Ishikawa (cell line): ENCODE results near the gene HAPLN2.

ENCODE experiments used
- CEBPB ChIP-seq: IDR thresholded peaks from 2 replicates; pipeline ENCODE4 v1.6.1; 2012
- CREB1 ChIP-seq: IDR thresholded peaks from 2 replicates; pipeline ENCODE4 v1.6.1; 2012; ENCODE audit warnings: low read depth
- EGR1 ChIP-seq: IDR thresholded peaks from 2 replicates; pipeline ENCODE4 v1.6.1; 2012
- EP300 ChIP-seq: IDR thresholded peaks from 2 replicates; pipeline ENCODE4 v1.6.1; 2012; ENCODE audit warnings: borderline replicate concordance
- FOXM1 ChIP-seq: IDR thresholded peaks from 2 replicates; pipeline ENCODE4 v1.6.1; 2012; ENCODE audit warnings: low read depth, borderline replicate concordance
- NFIC ChIP-seq: IDR thresholded peaks from 2 replicates; pipeline ENCODE4 v1.6.1; 2012
- RAD21 ChIP-seq: IDR thresholded peaks from 2 replicates; pipeline ENCODE4 v1.6.1; 2012; ENCODE audit warnings: low read depth
- TAF1 ChIP-seq: IDR thresholded peaks from 2 replicates; pipeline ENCODE4 v1.6.1; 2012; ENCODE audit warnings: low read depth, mild to moderate bottlenecking
- TCF12 ChIP-seq: IDR thresholded peaks from 2 replicates; pipeline ENCODE4 v1.6.1; 2012; ENCODE audit warnings: low read depth
- TEAD4 ChIP-seq: IDR thresholded peaks from 2 replicates; pipeline ENCODE4 v1.6.1; 2012
- USF1 ChIP-seq: IDR thresholded peaks from 2 replicates; pipeline ENCODE4 v1.6.1; 2012
- YY1 ChIP-seq: IDR thresholded peaks from 2 replicates; pipeline ENCODE4 v1.6.1; 2012; ENCODE audit warnings: low read depth
- ZBTB7A ChIP-seq: IDR thresholded peaks from 2 replicates; pipeline ENCODE4 v1.6.1; 2012; ENCODE audit warnings: low read depth
- TF ChIP-seq, protein P1 (sequence below): IDR thresholded peaks from 2 replicates; pipeline ENCODE4 v1.6.1; 2012
- TF ChIP-seq, protein P2 (sequence below): IDR thresholded peaks from 2 replicates; pipeline ENCODE4 v1.6.1; 2012; ENCODE audit warnings: low read depth, mild to moderate bottlenecking

Gene HAPLN2

GRCh38 chr1:156654700-156655099 is 35.5 kb downstream of the HAPLN2 start:
- TF ChIP-seq USF1 (no peak), TEAD4 (no peak), CEBPB (no peak), RAD21 (no peak), EP300 (no peak), TCF12 (no peak), NFIC (no peak), CREB1 (no peak), EGR1 (no peak), YY1 (no peak), FOXM1 (no peak)
- TF ChIP-seq, protein P1, sequence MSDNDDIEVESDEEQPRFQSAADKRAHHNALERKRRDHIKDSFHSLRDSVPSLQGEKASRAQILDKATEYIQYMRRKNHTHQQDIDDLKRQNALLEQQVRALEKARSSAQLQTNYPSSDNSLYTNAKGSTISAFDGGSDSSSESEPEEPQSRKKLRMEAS: no peak
- TF ChIP-seq, protein P2, sequence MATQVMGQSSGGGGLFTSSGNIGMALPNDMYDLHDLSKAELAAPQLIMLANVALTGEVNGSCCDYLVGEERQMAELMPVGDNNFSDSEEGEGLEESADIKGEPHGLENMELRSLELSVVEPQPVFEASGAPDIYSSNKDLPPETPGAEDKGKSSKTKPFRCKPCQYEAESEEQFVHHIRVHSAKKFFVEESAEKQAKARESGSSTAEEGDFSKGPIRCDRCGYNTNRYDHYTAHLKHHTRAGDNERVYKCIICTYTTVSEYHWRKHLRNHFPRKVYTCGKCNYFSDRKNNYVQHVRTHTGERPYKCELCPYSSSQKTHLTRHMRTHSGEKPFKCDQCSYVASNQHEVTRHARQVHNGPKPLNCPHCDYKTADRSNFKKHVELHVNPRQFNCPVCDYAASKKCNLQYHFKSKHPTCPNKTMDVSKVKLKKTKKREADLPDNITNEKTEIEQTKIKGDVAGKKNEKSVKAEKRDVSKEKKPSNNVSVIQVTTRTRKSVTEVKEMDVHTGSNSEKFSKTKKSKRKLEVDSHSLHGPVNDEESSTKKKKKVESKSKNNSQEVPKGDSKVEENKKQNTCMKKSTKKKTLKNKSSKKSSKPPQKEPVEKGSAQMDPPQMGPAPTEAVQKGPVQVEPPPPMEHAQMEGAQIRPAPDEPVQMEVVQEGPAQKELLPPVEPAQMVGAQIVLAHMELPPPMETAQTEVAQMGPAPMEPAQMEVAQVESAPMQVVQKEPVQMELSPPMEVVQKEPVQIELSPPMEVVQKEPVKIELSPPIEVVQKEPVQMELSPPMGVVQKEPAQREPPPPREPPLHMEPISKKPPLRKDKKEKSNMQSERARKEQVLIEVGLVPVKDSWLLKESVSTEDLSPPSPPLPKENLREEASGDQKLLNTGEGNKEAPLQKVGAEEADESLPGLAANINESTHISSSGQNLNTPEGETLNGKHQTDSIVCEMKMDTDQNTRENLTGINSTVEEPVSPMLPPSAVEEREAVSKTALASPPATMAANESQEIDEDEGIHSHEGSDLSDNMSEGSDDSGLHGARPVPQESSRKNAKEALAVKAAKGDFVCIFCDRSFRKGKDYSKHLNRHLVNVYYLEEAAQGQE: no peak

DNA sequence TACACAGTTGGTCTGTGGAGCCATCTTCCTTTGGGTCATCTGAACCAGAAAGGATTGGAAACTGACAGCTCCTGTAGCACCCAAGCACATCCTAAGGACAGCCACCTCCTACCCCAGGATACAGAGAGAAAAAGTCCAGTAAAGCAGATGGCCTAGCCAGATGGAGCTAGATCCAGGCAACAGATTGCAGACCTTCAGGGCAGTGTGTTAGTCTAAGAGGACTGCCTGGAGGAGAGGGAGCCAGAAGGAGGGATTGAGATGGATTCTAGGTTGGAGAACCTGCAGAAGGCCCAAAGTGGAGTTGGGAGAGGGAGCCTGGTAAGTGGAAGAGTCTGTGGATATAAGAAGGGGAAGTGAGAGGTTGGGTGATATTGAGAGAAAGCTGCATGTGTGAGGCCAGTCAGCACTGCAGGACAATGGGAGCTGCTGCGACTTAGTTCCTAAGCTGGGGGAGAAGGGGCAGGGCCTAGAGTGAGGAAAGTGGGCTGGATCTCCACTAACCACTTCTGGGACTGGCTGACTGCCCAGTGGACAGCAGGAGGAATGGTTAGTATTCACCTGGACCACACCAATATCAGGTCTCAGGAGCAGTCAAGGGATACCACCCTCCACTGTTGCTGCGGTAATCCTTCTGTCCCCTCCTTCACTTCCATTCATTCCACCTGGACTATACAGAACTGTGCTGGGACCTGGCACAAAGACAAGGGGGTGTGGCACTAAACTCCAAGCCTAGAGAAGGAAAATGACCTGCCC is 36.1 kb downstream of the HAPLN2 start:
- TF ChIP-seq CREB1 (no peak), FOXM1 (no peak), EGR1 (no peak)

GRCh38 chr1:156655904-156656516 is 36.8 kb downstream of the HAPLN2 start:
- TF ChIP-seq, protein P1: no peak
- TF ChIP-seq EP300: no peak
- no peak for TF ChIP-seq TAF1
- TF ChIP-seq RAD21: no peak
- no peak for TF ChIP-seq CEBPB
- no peak for TF ChIP-seq YY1

DNA sequence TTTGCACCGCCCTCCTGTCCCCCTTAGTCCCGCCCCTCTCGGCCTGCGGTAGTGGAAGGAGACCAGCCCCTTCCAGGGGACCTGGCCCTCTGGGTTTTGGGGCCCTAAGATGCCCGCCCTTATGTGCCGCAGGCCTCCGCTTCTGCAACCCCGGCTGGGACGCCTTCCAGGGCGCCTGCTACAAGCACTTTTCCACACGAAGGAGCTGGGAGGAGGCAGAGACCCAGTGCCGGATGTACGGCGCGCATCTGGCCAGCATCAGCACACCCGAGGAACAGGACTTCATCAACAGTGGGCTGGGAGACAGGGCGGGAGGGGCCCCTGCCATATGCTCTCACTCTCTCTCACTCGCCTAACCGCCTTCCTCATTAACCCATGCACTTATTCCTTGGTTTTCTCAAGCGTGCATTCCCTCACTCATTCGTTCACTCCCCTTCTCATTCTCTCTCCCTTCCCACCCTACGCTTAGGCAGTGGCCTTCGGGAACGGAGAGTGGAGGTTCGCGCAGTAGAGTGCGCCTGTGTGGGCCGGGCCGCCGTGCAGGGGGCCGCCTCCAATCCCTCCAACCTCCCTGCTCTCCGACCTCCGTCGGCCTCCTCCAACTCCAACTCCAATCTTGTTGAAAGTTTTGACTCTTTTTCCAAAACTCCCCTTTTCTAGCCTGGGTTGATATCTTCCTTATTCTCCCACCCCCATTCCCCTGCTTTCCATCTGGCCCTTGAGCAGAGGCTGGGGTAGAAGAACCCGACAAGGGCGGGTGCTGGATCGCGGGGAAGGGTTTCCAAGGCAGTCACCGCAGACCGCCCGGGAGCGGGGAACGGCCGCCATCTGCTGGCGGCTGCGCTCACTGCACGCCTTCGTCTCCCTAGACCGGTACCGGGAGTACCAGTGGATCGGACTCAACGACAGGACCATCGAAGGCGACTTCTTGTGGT is 37.9 kb downstream of the HAPLN2 start:
- TF ChIP-seq RAD21 (peak; percentile 79), NFIC (no peak), EGR1 (no peak), USF1 (no peak), EP300 (no peak)
- TF ChIP-seq, protein P1: no peak
- TF ChIP-seq, protein P2: no peak

DNA sequence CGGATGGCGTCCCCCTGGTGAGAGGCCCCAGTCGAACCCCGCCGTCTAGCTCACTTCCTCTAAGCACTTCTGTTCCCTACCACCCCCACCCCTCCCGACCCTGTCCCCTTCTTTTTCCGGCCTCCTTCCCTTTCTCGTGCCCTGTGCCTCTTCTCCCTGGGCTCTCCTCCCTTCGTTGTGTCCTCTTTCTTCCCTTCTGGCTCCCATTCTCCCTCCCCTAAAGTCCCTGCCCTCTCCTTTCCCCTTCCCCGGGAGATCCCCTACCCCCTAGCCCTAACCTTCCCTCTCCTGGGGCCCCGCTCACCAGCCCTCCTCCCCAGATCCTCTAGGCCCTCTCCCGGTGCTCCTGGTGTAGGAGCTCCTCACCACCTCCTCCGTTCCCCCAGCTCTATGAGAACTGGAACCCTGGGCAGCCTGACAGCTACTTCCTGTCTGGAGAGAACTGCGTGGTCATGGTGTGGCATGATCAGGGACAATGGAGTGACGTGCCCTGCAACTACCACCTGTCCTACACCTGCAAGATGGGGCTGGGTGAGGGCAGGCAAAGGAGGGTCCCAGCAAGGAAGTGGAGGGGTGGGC is 38.6 kb downstream of the HAPLN2 start:
- no peak for TF ChIP-seq USF1
- no peak for TF ChIP-seq EP300
- TF ChIP-seq CREB1: no peak
- TF ChIP-seq EGR1: no peak
- TF ChIP-seq FOXM1: no peak
- no peak for TF ChIP-seq TCF12
- no peak for TF ChIP-seq YY1
- TF ChIP-seq TAF1: no peak
- TF ChIP-seq, protein P2: no peak
- TF ChIP-seq NFIC: no peak
- TF ChIP-seq ZBTB7A: no peak
- no peak for TF ChIP-seq CEBPB
- TF ChIP-seq, protein P1: no peak
- TF ChIP-seq TEAD4: no peak
- TF ChIP-seq RAD21: no peak
